K562 (cell line): ENCODE data around the gene CHERP. TPM values are rescaled to one million over a fixed set of nuclear protein-coding genes. Genes with fewer than 3 reads are reported as not detected.

Experiments used
- CHD1 ChIP-seq: fragments of 200-600 bp; sonication (generic); IDR thresholded peaks from one replicate; pipeline ENCODE4 v1.6.1; 2012; ENCODE audit warnings: mild to moderate bottlenecking, moderate library complexity, low read length, inconsistent platforms
- COPS2 ChIP-seq: fragments of 450-650 bp; conservative IDR thresholded peaks from 2 replicates; pipeline ENCODE4 v1.6.1; 2016; ENCODE audit warnings: mild to moderate bottlenecking, moderate library complexity
- CREB1 ChIP-seq, 2 experiments: sonication (generic) in 1 of 2; formaldehyde crosslinking in 1 of 2; IDR thresholded peaks; 2 replicates each; pipeline versions ENCODE4 v1.6.1 to v1.8.0; 2012 to 2022; ENCODE audit warnings: inconsistent platforms in 1 of 2, mild to moderate bottlenecking in 1 of 2, missing genetic modification reagents in 1 of 2, moderate library complexity in 1 of 2
- CXXC5 ChIP-seq: fragments of 250-450 bp; sonication (Bioruptor Pico); IDR thresholded peaks from 2 replicates; pipeline ENCODE4 v1.8.0; 2022; ENCODE audit warnings: inconsistent platforms, mild to moderate bottlenecking, moderate library complexity
- ETV6 ChIP-seq, 3 experiments: fragments of 150-350 bp in 1 of 3; sonication (generic) in 1 of 3; formaldehyde crosslinking in 1 of 3; IDR thresholded peaks; 2 replicates each; pipeline versions ENCODE4 v1.6.1 to v1.8.0; 2014 to 2022; ENCODE audit warnings: borderline replicate concordance in 2 of 3, low read depth in 2 of 3, antibody characterized with exemption in 1 of 3, low read length in 1 of 3, mild to moderate bottlenecking in 1 of 3, missing genetic modification reagents in 1 of 3
- HINFP ChIP-seq: fragments of 450-650 bp; conservative IDR thresholded peaks from 2 replicates; pipeline ENCODE4 v1.6.1; 2016; ENCODE audit warnings: missing genetic modification characterization, low read depth, mild to moderate bottlenecking, control low read depth, missing compliant biosample characterization
- HMGXB4 ChIP-seq: sonication (generic); formaldehyde crosslinking; IDR thresholded peaks from 2 replicates; pipeline ENCODE4 v1.8.1; 2023; ENCODE audit warnings: mild to moderate bottlenecking, missing genetic modification reagents
- MGA ChIP-seq: fragments of 450-650 bp; IDR thresholded peaks from 2 replicates; pipeline ENCODE4 v1.6.1; 2016; ENCODE audit warnings: mild to moderate bottlenecking, moderate library complexity
- MXI1 ChIP-seq: IDR thresholded peaks from 2 replicates; pipeline ENCODE4 v1.6.1; 2011; ENCODE audit warnings: low read depth, mild to moderate bottlenecking, improper control_type of control experiment, low read length
- PHB2 ChIP-seq: fragments of 450-650 bp; IDR thresholded peaks from 2 replicates; pipeline ENCODE4 v1.6.1; 2017; ENCODE audit warnings: low read depth
- ZC3H4 ChIP-seq: sonication (generic); formaldehyde crosslinking; IDR thresholded peaks from 2 replicates; pipeline ENCODE4 v1.9.0; 2021; ENCODE audit warnings: missing genetic modification reagents, borderline replicate concordance
- polyA plus RNA-seq, 8 experiments: library from polyadenylated mRNA; depleted of rRNA in 4 of 8; stranded (reverse) in 5 of 8; unstranded in 3 of 8; fragments of >200 nt; fragmentation: Nextera tagmentation in 2 of 8; fragmentation: Illumina TruSeq in 1 of 8; extraction: Ambion mirVana in 2 of 8; extraction: Trizol in 1 of 8; gene quantifications; 2 replicates each; pipeline versions ENCODE4 v1.2.1 to v1.2.3, GENCODE V29; 2011 to 2014; ENCODE audit warnings: inconsistent platforms in 1 of 8, missing spikeins in 1 of 8
- total RNA-seq, 7 experiments: library from RNA; depleted of rRNA in 6 of 7; stranded (reverse); fragments of >200 nt in 6 of 7; fragmentation: Illumina TruSeq in 2 of 7; extraction: Trizol in 2 of 7; gene quantifications; 2 replicates each; pipeline versions ENCODE4 v1.2.1 to v1.2.3, GENCODE V29; 2011 to 2021; ENCODE audit warnings: low replicate concordance in 1 of 7

Gene CHERP
- total and polyA plus RNA-seq, 9 of the 15 experiments (the other 6 are each of a cell fraction or from before 2014, with no cell fraction given): 0.60 to 85.1 (median 7.8) TPM

GRCh38 chr19:16571822-16572331 lies 29.6 kb upstream of the CHERP start (continued):
- no peak for TF ChIP-seq HINFP (tag)
- TF ChIP-seq ETV6 (IDR thresholded peaks at IDR 0.05; ENCODE audit: borderline replicate concordance in 1 of 2, low read depth in 2 of 2, low read length in 1 of 2): no peak
- TF ChIP-seq ETV6 (CRISPR knock-in tag; IDR thresholded peaks at IDR 0.05; ENCODE audit: borderline replicate concordance): no peak
- no peak for TF ChIP-seq CXXC5 (CRISPR knock-in tag)
- peak; percentile 92 for TF ChIP-seq CHD1
- no peak; the same call in 1 of the 2 replicates for TF ChIP-seq MXI1
- TF ChIP-seq MGA: no peak
- peak; percentile 51; the same call in 1 of the 2 replicates for TF ChIP-seq ZC3H4 (CRISPR knock-in tag)
- TF ChIP-seq COPS2: no peak
- no peak for TF ChIP-seq PHB2
- TF ChIP-seq CREB1 (IDR thresholded peaks at IDR 0.05): no peak
- TF ChIP-seq CREB1 (CRISPR knock-in tag; IDR thresholded peaks at IDR 0.05): 0 out of 2 replicates have a peak, but pooled peaks have one; percentile 12
- no peak for TF ChIP-seq HMGXB4 (CRISPR knock-in tag)
